Ovary (tissue), 9 donors: ENCODE data around the gene PRR5. TPM values are rescaled to one million over a fixed set of nuclear protein-coding genes. Genes with fewer than 3 reads are reported as not detected.
"Not testable (repeated sequence)": the region's sequence is repeated elsewhere in the genome, so short reads cannot be mapped to it uniquely, and the experiment has no call there.

Source experiments
- DNase-seq, 5 donors: peaks; one replicate each; pipeline ENCODE4 v3.0.0-alpha.2; 2019 to 2020
- H3K27ac ChIP-seq, 2 donors: fragments of 200-600 bp; one replicate each; pipeline versions ENCODE4 v1.5.1 to v1.8.0; 2019 to 2022
- H3K27me3 ChIP-seq: fragments of 200-600 bp; one replicate; pipeline ENCODE4 v1.8.0; 2022
- H3K36me3 ChIP-seq: fragments of 200-600 bp; sonication (generic); one replicate; pipeline ENCODE4 v1.5.1; 2019
- H3K4me1 ChIP-seq: one replicate; pipeline ENCODE4 v1.8.1; 2013; ENCODE audit warnings: mild to moderate bottlenecking, moderate library complexity; ENCODE audit not compliant: insufficient read depth
- H3K4me3 ChIP-seq: fragments of 200-600 bp; sonication (generic); one replicate; pipeline ENCODE4 v1.5.1; 2017
- H3K9me3 ChIP-seq, 2 donors: fragments of 200-600 bp in 1 of 2; sonication (generic) in 1 of 2; one replicate each; pipeline versions ENCODE4 v1.5.1 to v1.8.1; 2013 to 2019; ENCODE audit warnings: mild to moderate bottlenecking in 1 of 2, moderate library complexity in 1 of 2
- EP300 ChIP-seq: sonication (generic); formaldehyde crosslinking; IDR thresholded peaks from one replicate; pipeline ENCODE4 v1.6.1; 2017; ENCODE audit warnings: antibody characterized with exemption
- POLR2A ChIP-seq: fragments of 450-650 bp; IDR thresholded peaks from one replicate; pipeline ENCODE4 v1.6.1; 2017; ENCODE audit warnings: antibody characterized with exemption, mild to moderate bottlenecking, moderate library complexity
- WGBS, 3 donors: extraction: QIAGEN DNeasy Blood & Tissue Kit in 1 of 3; methylation state at CpG; one replicate each; pipeline versions ENCODE4 v1.1.5 to v1.1.7; 2013 to 2017; 5-methylcytosine and 5-hydroxymethylcytosine counted together
- intact Hi-C, 4 donors: fragments of 100-400 bp; cut with DNase I; formaldehyde crosslinking; loops; one replicate each; pipeline versions ENCODE4 v1.11.0 to v1.15.1; 2022 to 2023
- polyA plus RNA-seq, 2 donors: library from polyadenylated mRNA; stranded (reverse); fragments of 200-250 nt in 1 of 2; fragments of 350-450 nt in 1 of 2; fragmentation: Illumina TruSeq in 1 of 2; extraction: RNeasy Lipid Tissue Mini Kit (QIAGEN cat#74804) in 1 of 2; gene quantifications; one replicate each; pipeline ENCODE4 v1.2.3, GENCODE V29; 2013 to 2014
- total RNA-seq, 7 donors: library from RNA; depleted of rRNA in 2 of 7; stranded (reverse); fragments of >200 nt in 2 of 7; fragmentation: NEBNext Ultra II Directional in 3 of 7; extraction: Animal tissue kit (Norgen Biotek cat#: 25700) in 3 of 7; gene quantifications; one replicate each; pipeline versions ENCODE4 v1.1.0 to v1.2.4, GENCODE V29; 2016 to 2023
- TF ChIP-seq, protein P1 (sequence below), 3 donors: fragments of 450-650 bp in 2 of 3; fragments of 200-600 bp in 1 of 3; IDR thresholded peaks; one replicate each; pipeline versions ENCODE4 v1.5.1 to v1.8.0; 2016 to 2022; ENCODE audit warnings: antibody characterized with exemption in 3 of 3, mild to moderate bottlenecking in 1 of 3
- donor health status: DM: no; HTN: no; CAD: no; lungs with moderate emphysema.
- donor health status: DM: no; HTN: no; CAD: no.
- donor health status: Bipolar disorder and iron deficiency.
- donor health status: DM: yes; HTN: yes; CAD: no.
- donor health status: DM: no; HTN: no; CAD: no.
- donor health status: DM: yes; HTN: yes; CAD: no.

PRR5 gene
- total and polyA plus RNA-seq, 9 donors, result 4.0 to 21.1 (median 16.8) TPM

- TF ChIP-seq POLR2A (no peak), EP300 (no peak)
- TF ChIP-seq, protein P1, sequence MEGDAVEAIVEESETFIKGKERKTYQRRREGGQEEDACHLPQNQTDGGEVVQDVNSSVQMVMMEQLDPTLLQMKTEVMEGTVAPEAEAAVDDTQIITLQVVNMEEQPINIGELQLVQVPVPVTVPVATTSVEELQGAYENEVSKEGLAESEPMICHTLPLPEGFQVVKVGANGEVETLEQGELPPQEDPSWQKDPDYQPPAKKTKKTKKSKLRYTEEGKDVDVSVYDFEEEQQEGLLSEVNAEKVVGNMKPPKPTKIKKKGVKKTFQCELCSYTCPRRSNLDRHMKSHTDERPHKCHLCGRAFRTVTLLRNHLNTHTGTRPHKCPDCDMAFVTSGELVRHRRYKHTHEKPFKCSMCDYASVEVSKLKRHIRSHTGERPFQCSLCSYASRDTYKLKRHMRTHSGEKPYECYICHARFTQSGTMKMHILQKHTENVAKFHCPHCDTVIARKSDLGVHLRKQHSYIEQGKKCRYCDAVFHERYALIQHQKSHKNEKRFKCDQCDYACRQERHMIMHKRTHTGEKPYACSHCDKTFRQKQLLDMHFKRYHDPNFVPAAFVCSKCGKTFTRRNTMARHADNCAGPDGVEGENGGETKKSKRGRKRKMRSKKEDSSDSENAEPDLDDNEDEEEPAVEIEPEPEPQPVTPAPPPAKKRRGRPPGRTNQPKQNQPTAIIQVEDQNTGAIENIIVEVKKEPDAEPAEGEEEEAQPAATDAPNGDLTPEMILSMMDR (IDR thresholded peaks at IDR 0.05), result no peak
- H3K4me1 ChIP-seq, result peaks cover 6% of the 10 kb centered on the region
- DNase-seq, result no peak
- 86 to 88% (median 87%) methylated on average over 20 of the region's 20 CpGs for WGBS, 3 donors
- no peak overlapping the region for H3K27ac ChIP-seq
- no peaks in the 10 kb centered on the region for H3K36me3 ChIP-seq
- H3K4me3 ChIP-seq, result no peak overlapping the region
- no peaks in the 10 kb centered on the region for H3K27me3 ChIP-seq
- intact Hi-C loops, result no loop called here
- H3K9me3 ChIP-seq, result no peaks in the 10 kb centered on the region
These were observed 31.6 kb upstream of the PRR5 start for GRCh38 chr22:44670220-44670988.

GRCh38 chr22:44671742-44672141 lies 30.3 kb upstream of the PRR5 start:
- no peaks in the 10 kb centered on the region for H3K36me3 ChIP-seq
- intact Hi-C loops, result no loop called here
- no peaks in the 10 kb centered on the region for H3K9me3 ChIP-seq
- no peak overlapping the region for H3K27ac ChIP-seq
- H3K4me3 ChIP-seq, result no peak overlapping the region
- WGBS, 3 donors, result 74 to 82% (median 75%) methylated on average over 5 of the region's 5 CpGs
- peaks cover 11% of the 10 kb centered on the region for H3K4me1 ChIP-seq
- TF ChIP-seq POLR2A (no peak), EP300 (no peak)
- TF ChIP-seq, protein P1 (IDR thresholded peaks at IDR 0.05), result no peak
- no peak for DNase-seq
- no peaks in the 10 kb centered on the region for H3K27me3 ChIP-seq

DNA sequence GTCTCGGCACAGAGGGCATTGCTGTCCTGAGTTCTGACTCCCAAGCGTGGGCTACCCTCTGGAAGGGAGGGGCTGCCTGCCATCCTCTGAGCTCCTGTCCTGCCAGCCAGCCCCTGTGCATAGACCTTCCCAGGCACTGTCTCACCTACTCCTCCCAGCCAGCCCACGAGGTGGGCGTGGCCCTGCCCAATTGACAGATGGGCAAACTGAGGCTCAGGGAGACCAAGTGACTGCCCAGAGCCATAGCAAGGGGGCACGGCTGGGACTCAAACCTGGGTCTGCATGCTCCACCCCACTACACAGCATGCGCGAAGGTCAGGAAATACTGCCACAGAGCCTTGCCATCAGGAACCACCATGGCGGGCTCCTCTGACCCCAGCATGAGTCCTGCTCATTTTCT lies 29.4 kb upstream of the PRR5 start:
- 87 to 93% (median 91%) methylated on average over 8 of the region's 8 CpGs for WGBS, 3 donors
- H3K27ac ChIP-seq, result no peak overlapping the region
- no peak for TF ChIP-seq EP300
- TF ChIP-seq, protein P1 (IDR thresholded peaks at IDR 0.05), result no peak
- no peak for TF ChIP-seq POLR2A
- no peaks in the 10 kb centered on the region for H3K27me3 ChIP-seq
- DNase-seq, result no peak
- intact Hi-C loops, result no loop called here
- no peaks in the 10 kb centered on the region for H3K36me3 ChIP-seq
- H3K4me3 ChIP-seq, result no peak overlapping the region
- H3K4me1 ChIP-seq, result peaks cover 13% of the 10 kb centered on the region
- no peaks in the 10 kb centered on the region for H3K9me3 ChIP-seq

DNA sequence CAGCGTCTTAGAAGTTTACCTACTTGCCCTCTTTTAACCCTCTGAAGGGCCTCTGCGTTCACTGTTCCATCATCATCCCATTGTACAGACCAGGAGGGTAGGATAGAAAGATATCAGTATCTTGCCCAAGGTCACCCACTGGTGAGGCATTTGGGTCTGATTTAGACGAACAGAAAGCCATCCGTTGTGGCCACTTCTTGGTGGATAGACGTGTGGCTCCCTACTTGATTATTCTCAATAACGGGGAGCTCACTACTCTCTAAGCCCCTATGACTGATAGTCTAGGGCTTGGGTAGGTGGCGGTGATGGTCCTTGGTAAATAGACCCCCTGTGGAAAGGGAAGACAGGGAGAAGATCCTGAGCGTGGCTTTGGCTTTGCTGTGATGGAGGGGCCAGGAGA lies 28.6 kb upstream of the PRR5 start:
- no peak for TF ChIP-seq POLR2A
- no peak for TF ChIP-seq EP300
- TF ChIP-seq, protein P1 (IDR thresholded peaks at IDR 0.05), result no peak
- Histone ChIP-seq H3K4me3 (no peak overlapping the region), H3K9me3 (no peaks in the 10 kb centered on the region), H3K27me3 (no peaks in the 10 kb centered on the region), H3K27ac (no peak overlapping the region), H3K36me3 (no peaks in the 10 kb centered on the region), H3K4me1 (peaks cover 13% of the 10 kb centered on the region)
- intact Hi-C loops, result no loop called here
- WGBS, 3 donors, result 87 to 90% (median 89%) methylated on average over 8 of the region's 8 CpGs
- no peak for DNase-seq

GRCh38 chr22:44676066-44676440 lies 26.0 kb upstream of the PRR5 start:
- H3K9me3 ChIP-seq, intact Hi-C loops, H3K27me3 ChIP-seq, H3K27ac ChIP-seq, H3K36me3 ChIP-seq, H3K4me3 ChIP-seq, DNase-seq, H3K4me1 ChIP-seq: not testable (repeated sequence)
- 79 to 84% (median 82%) methylated on average over 5 to 6 of the region's 6 CpGs for WGBS, 3 donors
